ENCODE data around the gene CCL16.
"Not testable (repeated sequence)": the region's sequence is repeated elsewhere in the genome, so short reads cannot be mapped to it uniquely, and the experiment has no call there.

The CCL16 gene, protein sequence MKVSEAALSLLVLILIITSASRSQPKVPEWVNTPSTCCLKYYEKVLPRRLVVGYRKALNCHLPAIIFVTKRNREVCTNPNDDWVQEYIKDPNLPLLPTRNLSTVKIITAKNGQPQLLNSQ
- 0 reads per million in 3 donors for total RNA-seq

DNA sequence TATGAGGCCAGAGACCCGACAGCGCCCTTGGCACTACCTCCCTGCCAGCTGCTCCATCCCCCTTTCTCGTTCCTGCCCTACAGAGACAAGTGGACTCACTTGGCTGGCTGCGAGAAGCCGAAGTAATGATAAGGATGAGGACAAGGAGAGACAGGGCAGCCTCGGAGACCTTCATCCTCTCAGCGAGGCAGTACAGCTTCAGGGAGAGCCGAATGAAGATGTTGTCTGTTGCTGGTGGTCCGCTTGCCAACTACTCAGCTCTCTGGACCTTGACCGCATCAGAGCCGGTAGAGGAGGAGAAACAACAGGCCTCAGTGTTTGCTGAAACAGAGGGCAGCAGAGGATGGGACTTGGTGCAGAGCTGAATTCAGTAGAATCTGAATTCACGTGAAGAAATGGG, at the start of gene CCL16:
Gene CCL16, minus strand, starts transcription at position 252 of the 400 bp plus-strand sequence. Its CDS starts 77 bp downstream, at position 175.
- no peak for DNase-seq
- H3K27me3 ChIP-seq (replicated peaks; ENCODE audit: control insufficient read depth, insufficient read depth, low read length, poor library complexity, severe bottlenecking): peaks cover 1% of the 10 kb centered on the region
- no peaks in the 10 kb centered on the region for H3K4me1 ChIP-seq (ENCODE audit: control insufficient read depth, insufficient read depth, low read length, poor library complexity, severe bottlenecking)
- H3K9me3 ChIP-seq (ENCODE audit: control insufficient read depth, low read length): no peaks in the 10 kb centered on the region
- H3K36me3 ChIP-seq (ENCODE audit: control insufficient read depth, insufficient read depth, low read length): no peaks in the 10 kb centered on the region
- H3K4me3 ChIP-seq (ENCODE audit: insufficient read depth, low read depth, low read length, poor library complexity, severe bottlenecking): no peak within 1 kb of the TSS
- no peak within 1 kb of the TSS for H3K27ac ChIP-seq (ENCODE audit: insufficient read depth, low read length, poor library complexity, severe bottlenecking)

DNA sequence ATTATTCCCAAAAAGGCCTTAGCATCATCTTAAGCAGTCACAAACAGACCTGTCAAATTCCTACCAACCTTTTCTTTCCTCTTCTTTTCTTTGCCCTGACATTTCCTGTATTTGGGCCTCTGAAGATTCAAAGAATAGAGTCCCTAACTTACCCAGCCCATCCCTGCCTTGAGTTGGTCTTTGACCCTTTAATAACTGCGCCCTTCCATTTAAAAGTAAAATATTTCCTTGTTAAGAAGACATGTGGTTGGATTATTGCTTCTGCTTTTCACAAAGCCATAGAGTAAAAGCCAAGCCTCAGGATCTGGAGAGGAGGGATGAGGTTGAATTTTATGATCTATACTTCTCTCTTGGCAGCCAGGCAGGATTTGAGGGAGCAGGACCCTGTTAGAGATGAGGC, 49.7 kb upstream of the CCL16 start:
- DNase-seq: no peak
- no peaks in the 10 kb centered on the region for H3K9me3 ChIP-seq (ENCODE audit: control insufficient read depth, low read length)
- no peak overlapping the region for H3K4me3 ChIP-seq (ENCODE audit: insufficient read depth, low read depth, low read length, poor library complexity, severe bottlenecking)
- no peaks in the 10 kb centered on the region for H3K36me3 ChIP-seq (ENCODE audit: control insufficient read depth, insufficient read depth, low read length)
- H3K4me1 ChIP-seq (ENCODE audit: control insufficient read depth, insufficient read depth, low read length, poor library complexity, severe bottlenecking): no peaks in the 10 kb centered on the region
- no peak overlapping the region for H3K27ac ChIP-seq (ENCODE audit: insufficient read depth, low read length, poor library complexity, severe bottlenecking)
- H3K27me3 ChIP-seq (replicated peaks; ENCODE audit: control insufficient read depth, insufficient read depth, low read length, poor library complexity, severe bottlenecking): no peaks in the 10 kb centered on the region

DNA sequence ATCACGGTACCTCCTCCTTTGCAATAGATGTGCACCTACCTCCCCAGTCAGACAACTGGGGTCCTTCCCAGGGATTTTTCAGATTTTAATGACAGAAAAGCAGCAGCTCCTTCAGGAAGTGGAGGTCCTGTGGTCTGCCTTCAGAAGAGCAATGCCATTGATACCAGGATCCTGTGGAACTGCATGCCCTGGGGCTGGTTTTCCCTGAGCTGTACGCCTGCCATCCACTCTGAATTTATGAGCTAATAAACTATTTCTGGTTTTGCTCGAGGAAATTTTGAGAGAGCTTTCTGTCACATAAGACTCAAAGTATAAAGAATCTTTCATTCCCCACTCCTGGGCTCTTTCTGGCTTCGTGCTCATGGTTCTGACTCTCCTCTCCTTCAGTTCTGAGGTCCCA, 46.5 kb upstream of the CCL16 start:
- Histone ChIP-seq H3K9me3 (ENCODE audit: control insufficient read depth, low read length) (no peaks in the 10 kb centered on the region), H3K4me1 (ENCODE audit: control insufficient read depth, insufficient read depth, low read length, poor library complexity, severe bottlenecking) (no peaks in the 10 kb centered on the region), H3K27ac (ENCODE audit: insufficient read depth, low read length, poor library complexity, severe bottlenecking) (no peak overlapping the region), H3K27me3 (replicated peaks; ENCODE audit: control insufficient read depth, insufficient read depth, low read length, poor library complexity, severe bottlenecking) (no peaks in the 10 kb centered on the region), H3K4me3 (ENCODE audit: insufficient read depth, low read depth, low read length, poor library complexity, severe bottlenecking) (no peak overlapping the region), H3K36me3 (ENCODE audit: control insufficient read depth, insufficient read depth, low read length) (no peaks in the 10 kb centered on the region)
- DNase-seq: no peak

DNA sequence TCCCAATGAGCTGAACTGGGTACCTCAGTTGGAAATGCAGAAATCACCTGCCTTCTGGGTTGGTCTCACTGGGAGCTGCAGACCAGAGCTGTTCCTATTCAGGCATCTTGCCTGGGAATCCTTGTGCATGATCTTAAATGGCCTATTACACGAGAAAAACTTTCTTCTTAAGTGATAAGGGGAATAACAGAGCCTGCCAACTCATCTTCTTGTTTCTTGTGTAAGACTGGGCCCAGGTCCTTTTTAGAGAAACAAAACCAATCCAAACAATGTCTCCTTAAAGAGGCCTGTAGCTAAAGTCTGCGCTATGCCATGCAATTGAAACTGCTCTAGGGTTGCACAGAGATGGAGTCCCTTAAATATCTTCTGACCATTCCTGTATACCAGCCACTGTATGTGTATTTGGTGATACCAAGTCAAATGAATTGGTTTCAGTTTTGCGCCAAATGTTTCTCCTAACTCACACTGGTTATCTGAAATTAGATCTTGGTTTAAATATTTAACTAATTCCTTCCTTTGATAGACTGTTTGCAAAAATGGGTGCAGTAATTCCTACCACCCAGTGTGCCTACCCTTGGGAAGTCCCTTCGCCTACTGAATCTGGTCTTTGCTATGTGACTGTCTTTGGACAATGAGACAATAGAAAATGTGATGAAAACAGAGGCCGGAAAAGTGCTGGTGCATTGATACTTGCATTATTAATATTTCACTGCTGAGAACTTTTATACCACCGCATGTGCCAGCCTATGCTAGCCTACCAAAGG, 43.0 kb upstream of the CCL16 start:
- Histone ChIP-seq H3K27ac (ENCODE audit: insufficient read depth, low read length, poor library complexity, severe bottlenecking) (no peak overlapping the region), H3K4me3 (ENCODE audit: insufficient read depth, low read depth, low read length, poor library complexity, severe bottlenecking) (no peak overlapping the region), H3K27me3 (replicated peaks; ENCODE audit: control insufficient read depth, insufficient read depth, low read length, poor library complexity, severe bottlenecking) (no peaks in the 10 kb centered on the region), H3K36me3 (ENCODE audit: control insufficient read depth, insufficient read depth, low read length) (no peaks in the 10 kb centered on the region), H3K9me3 (ENCODE audit: control insufficient read depth, low read length) (no peaks in the 10 kb centered on the region), H3K4me1 (ENCODE audit: control insufficient read depth, insufficient read depth, low read length, poor library complexity, severe bottlenecking) (no peaks in the 10 kb centered on the region)
- no peak for DNase-seq

DNA sequence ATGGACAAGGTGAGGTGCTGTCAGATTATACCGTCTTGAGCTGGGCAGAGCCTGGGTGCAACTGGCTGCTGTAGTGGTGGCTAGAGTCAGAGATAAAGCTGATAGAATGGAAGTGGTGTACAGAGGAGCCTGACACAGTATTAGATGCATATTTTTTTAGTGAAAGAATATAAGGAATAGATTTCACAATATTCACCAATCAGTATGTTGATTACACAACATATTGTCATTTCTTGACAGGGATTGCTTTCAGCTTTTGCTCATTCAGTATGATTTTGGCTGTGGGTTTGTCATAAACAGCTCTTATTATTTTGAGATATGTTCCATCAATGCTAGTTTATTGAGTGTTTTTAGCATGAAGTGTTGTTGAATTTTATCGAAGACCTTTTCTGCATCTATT, 38.1 kb upstream of the CCL16 start:
- Histone ChIP-seq H3K4me1 (ENCODE audit: control insufficient read depth, insufficient read depth, low read length, poor library complexity, severe bottlenecking) (no peaks in the 10 kb centered on the region), H3K27me3 (replicated peaks; ENCODE audit: control insufficient read depth, insufficient read depth, low read length, poor library complexity, severe bottlenecking) (no peaks in the 10 kb centered on the region), H3K4me3 (ENCODE audit: insufficient read depth, low read depth, low read length, poor library complexity, severe bottlenecking) (no peak overlapping the region), H3K9me3 (ENCODE audit: control insufficient read depth, low read length) (no peaks in the 10 kb centered on the region), H3K27ac (ENCODE audit: insufficient read depth, low read length, poor library complexity, severe bottlenecking) (no peak overlapping the region), H3K36me3 (ENCODE audit: control insufficient read depth, insufficient read depth, low read length) (no peaks in the 10 kb centered on the region)
- no peak for DNase-seq

DNA sequence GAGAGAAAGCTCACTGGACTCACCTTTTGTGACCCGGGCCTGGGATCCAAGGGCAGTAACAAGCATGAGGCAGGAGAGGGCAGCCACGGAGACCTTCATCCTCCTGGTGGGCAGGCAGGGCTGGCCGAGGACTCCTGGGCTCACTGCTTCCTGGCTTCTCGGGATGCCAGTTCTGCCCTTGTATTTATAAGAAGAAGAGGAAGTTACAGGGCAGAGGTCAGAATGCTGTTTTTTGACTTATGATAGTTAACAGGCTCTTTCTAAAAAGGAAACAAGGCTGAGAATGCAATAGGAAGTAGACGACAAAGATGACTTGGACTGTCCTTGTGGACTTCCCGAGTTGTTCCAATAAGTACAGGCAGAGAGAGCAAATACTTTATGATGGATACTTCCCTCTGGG, 36.5 kb upstream of the CCL16 start, which contains the start of gene CCL23:
Gene CCL23, minus strand, starts transcription at position 174 of the 400 bp plus-strand sequence. Its CDS starts 75 bp downstream, at position 99.
- H3K9me3 ChIP-seq (ENCODE audit: control insufficient read depth, low read length): no peaks in the 10 kb centered on the region
- no peaks in the 10 kb centered on the region for H3K36me3 ChIP-seq (ENCODE audit: control insufficient read depth, insufficient read depth, low read length)
- no peaks in the 10 kb centered on the region for H3K27me3 ChIP-seq (replicated peaks; ENCODE audit: control insufficient read depth, insufficient read depth, low read length, poor library complexity, severe bottlenecking)
- no peak for DNase-seq
- H3K4me1 ChIP-seq (ENCODE audit: control insufficient read depth, insufficient read depth, low read length, poor library complexity, severe bottlenecking): no peaks in the 10 kb centered on the region
- H3K4me3 ChIP-seq (ENCODE audit: insufficient read depth, low read depth, low read length, poor library complexity, severe bottlenecking): no peak within 1 kb of the TSS
- H3K27ac ChIP-seq (ENCODE audit: insufficient read depth, low read length, poor library complexity, severe bottlenecking): no peak within 1 kb of the TSS

DNA sequence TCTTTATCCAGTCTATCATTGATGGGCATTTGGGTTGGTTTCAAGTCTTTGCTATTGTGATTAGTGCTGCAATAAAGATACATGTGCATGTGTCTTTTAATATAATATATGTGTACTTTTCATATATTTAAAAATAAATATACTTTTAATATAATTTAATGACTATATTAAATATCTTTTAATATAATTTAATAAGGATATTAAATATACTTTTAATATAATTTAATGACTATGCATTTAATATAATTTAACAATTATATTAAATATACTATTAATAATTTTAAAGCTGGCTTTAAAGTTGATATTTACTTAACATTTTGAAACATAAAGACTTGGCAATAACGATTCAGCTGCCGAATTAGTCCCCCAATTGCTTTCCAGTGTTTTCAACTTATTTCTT, 35.3 kb upstream of the CCL16 start:
- Histone ChIP-seq H3K27ac (ENCODE audit: insufficient read depth, low read length, poor library complexity, severe bottlenecking) (no peak overlapping the region), H3K4me3 (ENCODE audit: insufficient read depth, low read depth, low read length, poor library complexity, severe bottlenecking) (no peak overlapping the region), H3K4me1 (ENCODE audit: control insufficient read depth, insufficient read depth, low read length, poor library complexity, severe bottlenecking) (no peaks in the 10 kb centered on the region), H3K9me3 (ENCODE audit: control insufficient read depth, low read length) (no peaks in the 10 kb centered on the region), H3K36me3 (ENCODE audit: control insufficient read depth, insufficient read depth, low read length) (no peaks in the 10 kb centered on the region), H3K27me3 (replicated peaks; ENCODE audit: control insufficient read depth, insufficient read depth, low read length, poor library complexity, severe bottlenecking) (no peaks in the 10 kb centered on the region)
- no peak for DNase-seq

DNA sequence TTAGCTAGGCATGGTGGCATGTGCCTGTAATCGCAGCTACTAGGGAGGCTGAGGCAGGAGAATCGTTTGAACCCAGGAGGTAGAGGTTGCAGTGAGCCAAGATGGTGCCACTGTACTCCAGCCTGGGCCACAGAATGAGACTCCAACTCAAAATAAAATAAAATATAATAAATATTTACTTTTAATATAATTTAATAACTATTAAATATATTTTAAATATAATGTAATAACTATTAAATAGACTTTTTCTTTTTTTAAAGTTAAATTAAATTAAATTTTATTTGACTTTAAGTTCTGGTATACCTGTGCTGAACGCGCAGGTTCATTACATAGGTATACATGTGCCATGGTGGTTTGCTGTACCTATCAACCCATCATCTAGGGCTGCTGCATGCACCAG, 34.6 kb upstream of the CCL16 start:
- not testable (repeated sequence) for H3K27ac ChIP-seq (ENCODE audit: insufficient read depth, low read length, poor library complexity, severe bottlenecking); H3K9me3 ChIP-seq (ENCODE audit: control insufficient read depth, low read length); H3K4me3 ChIP-seq (ENCODE audit: insufficient read depth, low read depth, low read length, poor library complexity, severe bottlenecking); DNase-seq; H3K4me1 ChIP-seq (ENCODE audit: control insufficient read depth, insufficient read depth, low read length, poor library complexity, severe bottlenecking); H3K27me3 ChIP-seq (replicated peaks; ENCODE audit: control insufficient read depth, insufficient read depth, low read length, poor library complexity, severe bottlenecking); H3K36me3 ChIP-seq (ENCODE audit: control insufficient read depth, insufficient read depth, low read length)

DNA sequence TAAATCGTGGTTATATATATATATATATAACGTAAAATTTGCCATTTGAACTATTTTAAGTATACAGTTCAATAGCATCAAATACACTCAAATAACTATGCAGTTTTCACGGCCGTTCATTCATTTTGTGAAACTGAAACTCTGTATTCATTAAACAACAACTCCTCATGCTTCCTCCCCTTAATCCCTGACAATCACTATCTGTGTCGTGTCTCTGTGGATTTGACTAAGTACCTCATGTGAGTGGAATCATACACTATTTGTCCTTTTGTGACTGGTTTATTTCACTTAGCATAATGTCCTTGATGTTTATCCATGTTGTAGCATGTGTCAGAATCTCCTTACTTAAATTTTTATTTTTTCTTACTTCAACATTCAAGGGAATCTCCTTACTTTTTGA, 33.6 kb upstream of the CCL16 start:
- Histone ChIP-seq H3K9me3 (ENCODE audit: control insufficient read depth, low read length) (no peaks in the 10 kb centered on the region), H3K36me3 (ENCODE audit: control insufficient read depth, insufficient read depth, low read length) (no peaks in the 10 kb centered on the region), H3K4me1 (ENCODE audit: control insufficient read depth, insufficient read depth, low read length, poor library complexity, severe bottlenecking) (no peaks in the 10 kb centered on the region), H3K4me3 (ENCODE audit: insufficient read depth, low read depth, low read length, poor library complexity, severe bottlenecking) (no peak overlapping the region), H3K27ac (ENCODE audit: insufficient read depth, low read length, poor library complexity, severe bottlenecking) (no peak overlapping the region), H3K27me3 (replicated peaks; ENCODE audit: control insufficient read depth, insufficient read depth, low read length, poor library complexity, severe bottlenecking) (no peaks in the 10 kb centered on the region)
- DNase-seq: no peak

DNA sequence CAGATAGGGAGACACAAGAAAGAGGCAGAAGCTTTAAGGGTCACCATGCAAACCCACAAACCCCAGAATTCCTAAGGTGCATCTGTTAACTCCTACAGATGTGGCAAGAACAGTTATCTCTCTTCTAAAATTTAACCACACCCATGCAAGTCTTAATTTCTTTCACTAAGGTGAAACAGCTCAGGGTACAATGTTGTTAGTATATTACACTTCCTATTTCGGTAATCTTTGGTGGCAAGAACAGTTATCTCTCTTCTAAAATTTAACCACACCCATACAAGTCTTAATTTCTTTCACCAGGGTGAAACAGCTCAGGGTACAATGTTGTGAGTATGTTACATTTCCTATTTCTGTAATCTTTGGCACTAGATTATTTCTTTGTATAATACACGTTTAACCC, 29.9 kb upstream of the CCL16 start:
- H3K27me3 ChIP-seq (replicated peaks; ENCODE audit: control insufficient read depth, insufficient read depth, low read length, poor library complexity, severe bottlenecking): no peaks in the 10 kb centered on the region
- H3K36me3 ChIP-seq (ENCODE audit: control insufficient read depth, insufficient read depth, low read length): no peaks in the 10 kb centered on the region
- no peak overlapping the region for H3K27ac ChIP-seq (ENCODE audit: insufficient read depth, low read length, poor library complexity, severe bottlenecking)
- no peak overlapping the region for H3K4me3 ChIP-seq (ENCODE audit: insufficient read depth, low read depth, low read length, poor library complexity, severe bottlenecking)
- no peaks in the 10 kb centered on the region for H3K4me1 ChIP-seq (ENCODE audit: control insufficient read depth, insufficient read depth, low read length, poor library complexity, severe bottlenecking)
- H3K9me3 ChIP-seq (ENCODE audit: control insufficient read depth, low read length): no peaks in the 10 kb centered on the region
- DNase-seq: no peak
